OCI-LY3 (cell line): ENCODE data around the gene NOL4L.

ENCODE experiments used
- H2AFZ ChIP-seq: fragments of 200-600, 300-600 bp; shearing (Covaris generic); 2 replicates; pipeline ENCODE4 v1.6.0; 2014; ENCODE audit warnings: antibody characterized with exemption, low read depth, low read length
- H3K27ac ChIP-seq: fragments of 200-600, 300-600 bp; sonication (generic); 2 replicates; pipeline ENCODE4 v1.5.1; 2014; ENCODE audit warnings: mild to moderate bottlenecking, low read length, moderate library complexity, mixed read lengths
- H3K27me3 ChIP-seq: fragments of 200-600, 300-600 bp; sonication (generic); 2 replicates; pipeline ENCODE4 v1.6.1; 2014; ENCODE audit warnings: low read depth, low read length, mixed read lengths
- H3K36me3 ChIP-seq: fragments of 200-600, 300-600 bp; sonication (generic); replicated peaks from 2 replicates; pipeline ENCODE3; 2014; ENCODE audit warnings: low read depth, low read length, mixed read lengths
- H3K4me1 ChIP-seq: fragments of 300-600, 200-600 bp; sonication (generic); 2 replicates; pipeline ENCODE4 v1.6.1; 2014; ENCODE audit warnings: low read length, mixed read lengths
- H3K4me2 ChIP-seq: fragments of 200-600, 300-600 bp; sonication (generic); 2 replicates; pipeline ENCODE4 v1.6.1; 2014; ENCODE audit warnings: low read length, mixed read lengths
- H3K4me3 ChIP-seq: fragments of 300-600, 200-600 bp; sonication (generic); 2 replicates; pipeline ENCODE4 v1.5.1; 2014; ENCODE audit warnings: antibody characterized with exemption, mild to moderate bottlenecking, low read length, moderate library complexity
- H3K79me2 ChIP-seq: fragments of 300-600, 200-600 bp; shearing (Covaris generic); 2 replicates; pipeline ENCODE4 v1.6.1; 2014; ENCODE audit warnings: mild to moderate bottlenecking, low read length, mixed read lengths
- H3K9ac ChIP-seq: fragments of 300-600, 200-600 bp; shearing (Covaris generic); 2 replicates; pipeline ENCODE4 v1.6.0; 2014; ENCODE audit warnings: mild to moderate bottlenecking, low read length, moderate library complexity
- H3K9me3 ChIP-seq: fragments of 200-600, 300-600 bp; shearing (Covaris generic); 2 replicates; pipeline ENCODE4 v1.6.1; 2014; ENCODE audit warnings: low read length, mixed read lengths; ENCODE audit not compliant: insufficient read depth
- H4K20me1 ChIP-seq: fragments of 200-600, 300-600 bp; sonication (generic); 2 replicates; pipeline ENCODE4 v1.6.1; 2016; ENCODE audit warnings: low read length, mixed read lengths; ENCODE audit not compliant: insufficient read depth
- EZH2phosphoT487 ChIP-seq: fragments of 200-600 bp; shearing (Covaris generic); IDR thresholded peaks from 2 replicates; pipeline ENCODE4 v1.6.1; 2018; ENCODE audit warnings: antibody characterized with exemption, mixed run types, low read depth
- TF ChIP-seq, protein P1 (sequence below): fragments of 200-600, 300-600 bp; sonication (generic); IDR thresholded peaks from 2 replicates; pipeline ENCODE4 v1.5.1; 2014; ENCODE audit warnings: antibody characterized with exemption, low read length, low read depth

The NOL4L gene

DNA sequence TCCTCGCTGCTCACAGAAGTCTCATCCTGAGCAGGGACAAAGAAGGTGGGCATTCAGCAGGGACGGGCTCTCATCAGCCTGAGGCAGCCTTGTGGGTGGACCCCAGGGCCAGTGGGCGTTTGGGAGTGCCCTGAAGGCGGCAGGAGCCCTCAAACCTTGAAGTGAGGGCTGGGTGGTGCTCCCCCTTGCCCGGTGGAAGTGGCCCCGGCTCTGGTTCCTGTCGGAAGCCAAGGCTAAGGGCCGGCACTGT lies 110.5 kb downstream of the NOL4L start:
- Histone ChIP-seq H3K4me3 (peak overlapping the region; percentile 52), H3K4me1 (peaks cover 10% of the 10 kb centered on the region), H3K9me3 (no peaks in the 10 kb centered on the region), H3K9ac (peak overlapping the region; percentile 26; the same call in 1 of the 2 replicates), H3K36me3 (no peaks in the 10 kb centered on the region), H3K79me2 (no peaks in the 10 kb centered on the region), H3K27me3 (peaks cover 27% of the 10 kb centered on the region), H2AFZ (peak overlapping the region; percentile 12; the same call in 1 of the 2 replicates), H3K27ac (no peak overlapping the region), H3K4me2 (peak overlapping the region; percentile 67), H4K20me1 (no peaks in the 10 kb centered on the region)
- TF ChIP-seq EZH2phosphoT487: no peak
- TF ChIP-seq, protein P1, sequence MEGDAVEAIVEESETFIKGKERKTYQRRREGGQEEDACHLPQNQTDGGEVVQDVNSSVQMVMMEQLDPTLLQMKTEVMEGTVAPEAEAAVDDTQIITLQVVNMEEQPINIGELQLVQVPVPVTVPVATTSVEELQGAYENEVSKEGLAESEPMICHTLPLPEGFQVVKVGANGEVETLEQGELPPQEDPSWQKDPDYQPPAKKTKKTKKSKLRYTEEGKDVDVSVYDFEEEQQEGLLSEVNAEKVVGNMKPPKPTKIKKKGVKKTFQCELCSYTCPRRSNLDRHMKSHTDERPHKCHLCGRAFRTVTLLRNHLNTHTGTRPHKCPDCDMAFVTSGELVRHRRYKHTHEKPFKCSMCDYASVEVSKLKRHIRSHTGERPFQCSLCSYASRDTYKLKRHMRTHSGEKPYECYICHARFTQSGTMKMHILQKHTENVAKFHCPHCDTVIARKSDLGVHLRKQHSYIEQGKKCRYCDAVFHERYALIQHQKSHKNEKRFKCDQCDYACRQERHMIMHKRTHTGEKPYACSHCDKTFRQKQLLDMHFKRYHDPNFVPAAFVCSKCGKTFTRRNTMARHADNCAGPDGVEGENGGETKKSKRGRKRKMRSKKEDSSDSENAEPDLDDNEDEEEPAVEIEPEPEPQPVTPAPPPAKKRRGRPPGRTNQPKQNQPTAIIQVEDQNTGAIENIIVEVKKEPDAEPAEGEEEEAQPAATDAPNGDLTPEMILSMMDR: no peak

DNA sequence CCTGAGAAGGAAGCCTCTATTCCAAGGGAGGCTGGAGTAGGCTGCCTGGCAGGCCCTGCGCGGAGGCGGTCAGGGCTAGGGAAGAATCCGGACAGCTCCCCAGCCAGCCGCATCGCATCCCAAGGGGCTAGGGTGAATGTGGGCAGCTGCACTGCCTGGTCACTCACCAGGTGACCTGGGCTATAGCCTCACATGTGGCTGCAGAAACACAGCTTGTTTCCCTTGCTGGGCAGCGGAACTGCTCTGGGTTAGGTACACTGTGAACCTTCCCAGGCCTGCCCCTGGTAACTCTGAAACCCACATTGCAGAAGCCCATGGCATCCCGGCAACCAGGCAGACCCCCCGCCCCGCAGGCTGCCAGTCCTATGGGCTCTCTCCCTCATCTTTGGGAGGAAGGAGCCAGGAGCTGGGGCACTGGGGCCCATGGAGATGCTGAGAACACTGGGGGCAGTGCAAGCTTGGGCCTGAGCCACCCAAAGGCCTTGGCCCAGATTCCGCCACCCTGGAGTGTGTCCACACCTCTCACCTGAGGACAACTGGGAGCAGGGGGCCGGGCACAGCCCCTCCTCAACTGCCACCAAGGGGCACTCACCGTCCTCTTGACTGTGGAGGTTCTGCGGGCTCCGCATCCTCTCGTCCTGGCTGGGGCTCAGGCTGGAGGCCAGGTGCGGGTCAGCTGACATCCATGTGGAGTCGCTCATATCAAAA lies 111.0 kb downstream of the NOL4L start:
- H3K4me3 ChIP-seq: no peak overlapping the region
- TF ChIP-seq EZH2phosphoT487: no peak
- TF ChIP-seq, protein P1: no peak
- no peaks in the 10 kb centered on the region for H3K79me2 ChIP-seq
- H3K36me3 ChIP-seq: no peaks in the 10 kb centered on the region
- no peak overlapping the region for H3K9ac ChIP-seq
- H2AFZ ChIP-seq: no peak overlapping the region
- no peak overlapping the region for H3K4me2 ChIP-seq
- no peaks in the 10 kb centered on the region for H3K9me3 ChIP-seq
- H4K20me1 ChIP-seq: no peaks in the 10 kb centered on the region
- H3K27me3 ChIP-seq: peaks cover 27% of the 10 kb centered on the region
- H3K4me1 ChIP-seq: peaks cover 10% of the 10 kb centered on the region
- no peak overlapping the region for H3K27ac ChIP-seq

DNA sequence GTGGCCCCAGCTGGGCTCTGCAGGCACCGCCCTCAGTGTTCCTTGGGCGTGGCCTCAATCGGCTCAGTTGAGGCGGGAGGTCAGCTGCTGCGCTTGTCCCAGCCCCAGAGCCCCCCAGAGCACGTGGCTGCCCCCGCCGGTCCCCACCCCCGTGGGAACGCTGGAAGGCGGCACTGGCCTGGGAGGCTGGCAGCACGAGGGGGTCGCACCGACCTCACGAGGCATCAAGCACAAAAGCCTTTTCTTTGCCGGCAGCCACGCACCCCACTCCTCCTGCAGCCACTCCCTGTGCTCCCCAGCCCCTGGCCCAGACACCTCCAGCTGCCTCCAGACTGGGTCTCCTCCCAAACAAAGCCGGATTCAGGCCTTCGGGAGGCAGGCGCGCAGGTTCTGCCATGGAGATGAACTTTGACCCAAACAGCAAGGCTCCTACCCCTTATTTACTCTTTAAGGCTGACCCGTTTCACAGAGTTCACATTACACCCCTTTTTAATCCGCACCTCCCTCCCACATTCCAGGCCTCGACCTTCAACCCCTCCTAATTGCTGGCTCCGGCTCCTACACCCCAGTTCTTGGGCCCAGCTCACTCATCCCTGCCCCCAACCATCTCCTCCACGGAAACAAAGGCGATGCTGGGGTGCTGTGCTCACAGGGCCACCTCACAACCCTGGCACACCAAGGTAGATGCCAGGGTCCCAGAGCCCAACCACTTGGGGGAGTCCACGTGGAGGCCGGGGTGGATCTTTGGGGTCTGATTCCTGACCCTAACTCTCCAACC lies 111.7 kb downstream of the NOL4L start:
- H3K4me1 ChIP-seq: peaks cover 10% of the 10 kb centered on the region
- no peaks in the 10 kb centered on the region for H3K36me3 ChIP-seq
- no peak overlapping the region for H2AFZ ChIP-seq
- H3K79me2 ChIP-seq: no peaks in the 10 kb centered on the region
- H3K9ac ChIP-seq: no peak overlapping the region
- H3K27ac ChIP-seq: no peak overlapping the region
- peaks cover 27% of the 10 kb centered on the region for H3K27me3 ChIP-seq
- no peak for TF ChIP-seq EZH2phosphoT487
- TF ChIP-seq, protein P1: no peak
- no peaks in the 10 kb centered on the region for H4K20me1 ChIP-seq
- H3K4me3 ChIP-seq: no peak overlapping the region
- no peak overlapping the region for H3K4me2 ChIP-seq
- H3K9me3 ChIP-seq: no peaks in the 10 kb centered on the region

DNA sequence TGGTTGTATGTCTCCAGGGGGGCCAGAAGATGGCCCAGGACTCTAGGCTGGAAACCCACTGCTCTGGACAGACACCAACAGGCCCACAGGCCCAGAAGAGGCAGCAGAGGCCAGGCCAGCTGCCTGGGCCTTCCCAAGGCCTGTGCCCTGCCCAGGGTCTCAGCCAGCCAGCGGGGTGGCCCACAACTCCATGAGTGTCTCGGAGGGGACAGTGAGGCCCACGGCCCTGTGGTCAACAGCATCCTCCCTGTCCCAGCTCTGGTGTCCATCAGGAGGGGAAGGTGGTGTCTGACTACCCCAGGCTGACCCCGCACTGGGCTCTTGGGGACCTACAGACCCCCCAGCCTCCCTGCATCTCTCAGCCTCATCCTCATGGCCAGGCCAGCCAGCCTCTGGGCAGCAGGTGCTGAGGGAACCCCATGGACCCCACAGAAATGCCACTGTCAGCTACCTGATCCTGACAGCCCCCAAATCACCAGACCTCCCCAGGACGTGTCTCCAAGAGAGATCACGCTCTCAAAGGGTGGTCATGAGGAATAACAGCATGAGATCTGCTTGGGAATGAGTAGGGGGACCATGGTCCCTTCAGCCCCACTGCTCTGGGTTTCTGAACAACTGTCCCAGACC lies 112.4 kb downstream of the NOL4L start:
- no peak overlapping the region for H3K4me3 ChIP-seq
- H2AFZ ChIP-seq: no peak overlapping the region
- H3K27ac ChIP-seq: no peak overlapping the region
- no peak overlapping the region for H3K9ac ChIP-seq
- H3K9me3 ChIP-seq: no peaks in the 10 kb centered on the region
- H3K4me1 ChIP-seq: peaks cover 10% of the 10 kb centered on the region
- H3K4me2 ChIP-seq: no peak overlapping the region
- H3K36me3 ChIP-seq: no peaks in the 10 kb centered on the region
- no peaks in the 10 kb centered on the region for H3K79me2 ChIP-seq
- no peaks in the 10 kb centered on the region for H4K20me1 ChIP-seq
- H3K27me3 ChIP-seq: peaks cover 27% of the 10 kb centered on the region
- TF ChIP-seq, protein P1: no peak
- TF ChIP-seq EZH2phosphoT487: no peak
